ENCODE results near the gene CHKB.

DNA sequence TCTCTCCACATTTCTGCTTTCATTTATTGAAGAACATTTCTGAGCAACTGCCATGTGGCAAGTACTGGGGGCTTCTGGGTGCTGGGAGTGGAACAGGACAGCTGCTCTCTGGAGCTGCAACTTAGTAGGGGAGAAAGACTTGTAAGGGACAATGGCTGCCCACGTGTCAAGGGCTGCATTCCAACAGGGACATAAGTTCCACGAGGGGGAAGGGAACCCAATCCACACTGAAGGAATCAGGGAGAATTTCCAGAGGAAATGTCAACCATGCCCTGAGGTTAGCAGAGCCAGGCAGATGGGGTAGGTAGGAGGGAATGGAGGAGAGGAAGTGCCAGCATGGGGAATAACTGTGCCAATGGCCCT, 19.7 kb upstream of the CHKB start:
- TF ChIP-seq, protein P1, sequence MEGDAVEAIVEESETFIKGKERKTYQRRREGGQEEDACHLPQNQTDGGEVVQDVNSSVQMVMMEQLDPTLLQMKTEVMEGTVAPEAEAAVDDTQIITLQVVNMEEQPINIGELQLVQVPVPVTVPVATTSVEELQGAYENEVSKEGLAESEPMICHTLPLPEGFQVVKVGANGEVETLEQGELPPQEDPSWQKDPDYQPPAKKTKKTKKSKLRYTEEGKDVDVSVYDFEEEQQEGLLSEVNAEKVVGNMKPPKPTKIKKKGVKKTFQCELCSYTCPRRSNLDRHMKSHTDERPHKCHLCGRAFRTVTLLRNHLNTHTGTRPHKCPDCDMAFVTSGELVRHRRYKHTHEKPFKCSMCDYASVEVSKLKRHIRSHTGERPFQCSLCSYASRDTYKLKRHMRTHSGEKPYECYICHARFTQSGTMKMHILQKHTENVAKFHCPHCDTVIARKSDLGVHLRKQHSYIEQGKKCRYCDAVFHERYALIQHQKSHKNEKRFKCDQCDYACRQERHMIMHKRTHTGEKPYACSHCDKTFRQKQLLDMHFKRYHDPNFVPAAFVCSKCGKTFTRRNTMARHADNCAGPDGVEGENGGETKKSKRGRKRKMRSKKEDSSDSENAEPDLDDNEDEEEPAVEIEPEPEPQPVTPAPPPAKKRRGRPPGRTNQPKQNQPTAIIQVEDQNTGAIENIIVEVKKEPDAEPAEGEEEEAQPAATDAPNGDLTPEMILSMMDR (IDR thresholded peaks at IDR 0.05; ENCODE audit: insufficient read depth, low read length, poor library complexity, severe bottlenecking), result no peak
- no peak for TF ChIP-seq EZH2phosphoT487 (conservative IDR thresholded peaks at IDR 0.05; ENCODE audit: low read length)

Data from SU-DHL-6 (cell line).